SU-DHL-6 (cell line): ENCODE results near the gene BGLAP.

Source experiments
- CTCF ChIP-seq: fragments of 200-600 bp; sonication (generic); IDR thresholded peaks from one replicate; pipeline ENCODE4 v1.5.1; 2017; ENCODE audit warnings: antibody characterized with exemption, mild to moderate bottlenecking, low read length, moderate library complexity; ENCODE audit not compliant: insufficient read depth, poor library complexity, severe bottlenecking
- EZH2phosphoT487 ChIP-seq: fragments of 200-600 bp; sonication (generic), shearing (Covaris generic); conservative IDR thresholded peaks from 2 replicates; pipeline ENCODE4 v1.6.1; 2018; ENCODE audit warnings: mild to moderate bottlenecking, antibody characterized with exemption, low read length, moderate library complexity, mixed read lengths

DNA sequence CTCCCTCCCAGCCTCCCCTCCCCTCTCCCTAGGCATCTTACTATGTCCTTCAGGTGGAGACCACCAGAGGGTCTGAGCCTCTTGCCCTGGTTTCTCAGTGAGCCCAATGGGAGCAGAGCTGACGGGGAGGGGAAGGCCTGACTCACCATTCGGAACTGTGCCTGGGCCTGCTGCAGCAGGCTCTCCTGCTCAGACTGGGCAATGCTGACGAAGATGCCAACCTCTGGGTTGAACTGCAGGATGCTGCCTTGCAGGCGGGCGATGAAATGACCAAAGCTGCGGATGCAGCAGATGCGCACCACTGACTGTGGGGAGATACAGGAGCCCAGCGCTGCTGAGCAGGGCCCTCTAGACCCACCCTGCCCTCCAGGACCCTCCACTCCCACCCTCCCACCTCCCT, 16.9 kb downstream of the BGLAP start:
- TF ChIP-seq CTCF = no peak
- no peak for TF ChIP-seq EZH2phosphoT487
